Stimulated activated CD8-positive, alpha-beta memory T cell treated with anti-CD3 and anti-CD28 coated beads, Interleukin-4, amount 100 ng/mL, for 1 hour (primary cell): ENCODE results near the gene BLVRA.
"Not testable (repeated sequence)": the region's sequence is repeated elsewhere in the genome, so short reads cannot be mapped to it uniquely, and the experiment has no call there.

ENCODE experiments used
- DNase-seq, 2 donors: peaks; one replicate each; pipeline ENCODE4 v3.0.0-alpha.2; 2020; ENCODE audit warnings: low read depth in 2 of 2, low spot score in 1 of 2

BLVRA gene

DNA sequence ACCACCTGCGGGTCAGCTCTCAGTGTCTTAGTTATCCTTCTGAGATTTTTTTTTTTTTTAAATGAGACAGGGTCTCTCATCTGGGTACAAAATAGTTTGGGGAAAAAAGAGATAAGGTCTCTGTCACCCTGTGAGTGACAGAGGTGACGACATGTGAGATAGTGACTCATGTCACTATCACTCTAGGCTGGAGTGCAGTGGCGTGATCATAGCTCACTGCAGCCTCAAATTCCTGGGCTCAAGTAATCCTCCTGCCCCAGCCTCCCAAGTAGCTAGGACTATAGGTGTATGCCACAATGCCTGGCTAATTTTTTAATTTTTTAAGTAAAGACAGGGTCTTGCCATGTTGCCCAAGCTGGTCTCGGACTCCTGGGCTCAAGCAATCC is 10.4 kb downstream of the BLVRA start:
- DNase-seq: no peak

DNA sequence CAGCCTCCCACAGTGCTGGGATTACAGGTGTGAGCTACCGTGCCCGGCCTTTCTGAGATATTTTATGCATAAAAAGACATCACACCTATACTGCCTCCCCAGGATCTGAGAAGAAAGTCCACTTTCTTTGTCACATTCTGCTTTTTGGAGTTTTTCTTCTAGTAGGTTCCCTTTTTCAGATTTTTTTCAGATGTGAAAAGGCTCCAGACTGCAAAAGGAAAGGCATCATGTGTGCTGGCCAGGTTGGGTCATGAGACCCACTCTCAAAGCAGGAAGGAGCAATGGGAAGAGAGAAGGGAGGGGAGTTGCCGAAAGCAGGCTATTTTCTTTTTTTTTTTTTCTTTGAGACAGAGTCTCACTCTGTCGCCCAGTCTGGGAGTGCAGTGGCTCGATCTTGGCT is 10.8 kb downstream of the BLVRA start:
- no peak for DNase-seq

GRCh38 chr7:43769791-43770465 is 11.4 kb downstream of the BLVRA start:
- DNase-seq: no peak

DNA sequence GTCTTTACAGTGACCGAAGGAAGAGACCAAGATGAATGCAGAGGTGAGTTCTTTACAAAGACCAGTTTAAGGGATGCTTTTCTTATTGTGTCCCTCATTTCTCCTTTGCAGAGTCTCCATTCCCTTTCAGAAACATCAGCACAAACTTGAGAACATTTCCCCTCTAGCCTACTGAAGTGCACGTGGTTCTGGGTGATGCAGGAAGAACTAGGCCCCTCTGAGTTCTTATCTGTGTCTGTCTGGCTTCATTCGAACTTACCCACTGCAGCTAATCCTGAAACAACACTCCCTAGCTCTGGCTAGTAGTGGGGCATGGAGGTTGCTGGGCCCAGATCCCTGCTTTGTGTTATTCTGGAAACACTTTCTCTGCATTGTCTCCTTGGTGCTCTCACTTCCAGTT is 12.6 kb downstream of the BLVRA start:
- DNase-seq: no peak

DNA sequence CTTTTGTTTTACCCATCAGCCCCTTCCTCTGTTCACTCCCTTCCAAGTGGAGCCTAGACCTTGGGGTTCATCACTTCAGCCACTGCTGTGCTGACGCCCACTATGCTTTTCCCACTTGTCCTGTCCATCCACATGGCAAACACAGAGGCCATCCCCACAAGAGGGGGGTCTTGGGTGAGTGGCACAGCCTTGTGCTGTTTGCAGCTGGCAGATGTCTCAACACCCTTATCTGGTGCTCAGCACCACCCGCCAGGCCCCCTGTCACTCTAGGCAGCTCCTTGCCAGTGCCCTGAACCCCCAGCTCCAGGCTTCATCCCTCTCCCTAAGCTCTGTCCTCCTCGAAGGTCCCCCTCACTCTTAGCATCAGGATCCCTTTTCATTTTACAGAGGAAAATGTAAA is 13.1 kb downstream of the BLVRA start:
- DNase-seq: no peak

DNA sequence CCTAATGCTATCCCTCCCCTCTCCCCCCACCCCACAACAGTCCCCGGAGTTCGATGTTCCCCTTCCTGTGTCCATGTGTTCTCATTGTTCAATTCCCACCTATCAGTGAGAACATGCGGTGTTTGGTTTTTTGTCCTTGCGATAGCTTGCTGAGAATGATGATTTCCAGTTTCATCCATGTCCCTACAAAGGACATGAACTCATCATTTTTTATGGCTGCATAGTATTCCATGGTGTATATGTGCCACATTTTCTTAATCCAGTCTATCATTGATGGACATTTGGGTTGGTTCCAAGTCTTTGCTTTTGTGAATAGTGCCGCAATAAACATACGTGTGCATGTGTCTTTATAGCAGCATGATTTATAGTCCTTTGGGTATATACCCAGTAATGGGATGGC is 14.8 kb downstream of the BLVRA start:
- not testable (repeated sequence) for DNase-seq

DNA sequence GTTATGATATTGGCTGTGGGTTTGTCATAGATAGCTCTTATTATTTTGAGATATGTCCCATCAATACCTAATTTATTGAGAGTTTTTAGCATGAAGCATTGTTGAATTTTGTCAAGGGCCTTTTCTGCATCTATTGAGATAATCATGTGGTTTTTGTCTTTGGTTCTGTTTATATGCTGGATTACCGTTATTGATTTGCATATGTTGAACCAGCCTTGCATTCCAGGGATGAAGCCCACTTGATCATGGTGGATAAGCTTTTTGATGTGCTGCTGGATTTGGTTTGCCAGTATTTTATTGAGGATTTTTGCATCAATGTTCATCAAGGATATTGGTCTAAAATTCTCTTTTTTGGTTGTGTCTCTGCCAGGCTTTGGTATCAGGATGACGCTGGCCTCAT is 16.8 kb downstream of the BLVRA start:
- not testable (repeated sequence) for DNase-seq

GRCh38 chr7:43778293-43779044 is 20.0 kb downstream of the BLVRA start:
- DNase-seq: not testable (repeated sequence)

GRCh38 chr7:43779045-43779812 is 20.7 kb downstream of the BLVRA start:
- DNase-seq: no peak

DNA sequence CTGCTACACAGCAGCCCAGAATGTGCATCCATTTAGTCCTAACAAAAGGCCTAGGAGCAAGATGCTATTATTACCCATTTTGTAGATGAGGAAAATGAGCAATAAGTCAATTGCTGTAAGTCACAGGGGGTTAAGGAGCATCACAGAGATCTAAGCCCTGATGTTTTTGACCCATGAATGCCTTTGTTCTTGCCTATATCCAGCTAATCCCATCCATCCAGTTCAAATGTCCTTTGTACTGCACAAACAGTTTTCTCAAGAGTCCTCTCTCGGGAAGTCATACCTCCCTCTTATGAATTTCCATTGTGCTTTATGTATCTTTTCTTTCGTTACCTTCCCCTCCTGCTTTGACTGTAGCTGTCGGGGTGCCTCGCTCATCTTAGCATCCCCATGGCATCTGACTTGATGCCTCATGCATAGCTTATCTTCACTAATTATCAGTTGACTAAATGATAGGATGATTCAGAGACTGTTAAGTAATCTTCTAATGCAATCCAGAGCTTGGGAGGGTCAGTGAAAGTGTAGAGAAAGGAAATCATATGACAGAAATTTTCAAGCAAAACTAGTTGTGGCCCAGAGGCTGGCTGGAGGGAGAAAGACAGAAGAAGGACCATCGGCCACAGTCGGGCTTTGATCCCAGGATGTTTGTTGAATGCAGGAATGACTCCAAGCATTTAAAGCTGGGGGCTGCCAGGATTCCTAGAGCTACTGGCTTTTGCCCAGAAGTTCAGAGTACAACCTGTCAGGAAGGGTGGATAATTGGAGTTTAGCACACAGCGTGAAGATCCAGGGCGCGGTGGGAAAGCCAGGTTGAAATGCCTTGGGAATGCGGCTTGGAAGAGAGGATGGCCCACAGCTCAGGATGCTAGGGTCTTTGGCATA is 23.5 kb downstream of the BLVRA start:
- no peak for DNase-seq

- no peak for DNase-seq
Measured at GRCh38 chr7:43782768-43783555, 24.5 kb downstream of the BLVRA start.

DNA sequence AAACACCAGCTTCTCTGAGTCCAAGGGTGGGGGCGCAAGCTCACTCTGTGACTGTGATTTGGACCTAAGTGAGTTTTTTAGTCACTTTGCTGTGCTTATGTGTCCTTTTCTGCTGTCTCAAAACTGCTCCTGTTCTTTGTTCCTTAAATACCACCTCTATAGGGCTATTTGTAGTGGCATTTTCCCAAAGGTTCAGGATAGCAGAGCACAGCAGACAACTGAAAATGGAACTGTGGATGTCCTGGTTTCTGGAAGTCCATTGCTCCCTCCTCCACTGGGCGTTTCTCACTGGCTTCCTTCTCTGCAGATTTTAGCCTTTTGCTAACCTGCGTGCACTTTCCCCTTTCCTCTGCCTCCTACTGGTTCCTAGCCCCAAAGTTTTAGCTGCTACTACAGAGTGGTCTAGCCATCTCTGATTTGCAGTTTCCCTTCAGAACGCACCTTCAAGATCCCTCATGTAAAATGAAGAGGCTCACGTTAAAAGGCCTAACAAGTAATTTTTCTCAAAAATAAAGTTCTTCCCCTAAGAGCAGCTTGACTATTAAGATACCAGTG is 25.6 kb downstream of the BLVRA start:
- DNase-seq: no peak

DNA sequence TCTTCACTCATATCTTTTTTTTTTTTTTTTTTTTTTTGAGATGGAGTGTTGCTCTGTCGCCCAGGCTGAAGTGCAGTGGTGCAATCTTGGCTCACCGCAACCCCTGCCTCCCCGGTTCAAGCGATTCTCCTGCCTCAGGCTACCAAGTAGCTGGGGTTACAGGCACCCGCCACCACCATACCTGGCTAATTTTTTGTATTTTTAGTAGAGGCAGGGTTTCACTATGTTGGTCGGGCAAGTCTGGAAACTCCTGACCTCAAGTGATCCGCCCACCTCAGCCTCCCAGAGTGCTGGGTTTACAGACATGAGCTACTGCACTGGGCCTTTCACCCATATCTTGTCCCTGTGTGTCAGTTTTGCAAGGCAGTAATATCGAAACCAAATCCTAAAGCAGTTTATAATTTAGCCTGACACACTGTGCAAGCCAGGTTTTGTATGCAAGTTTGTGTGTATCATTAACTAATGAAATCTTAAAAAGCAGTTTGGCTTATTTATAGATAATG is 26.2 kb downstream of the BLVRA start:
- not testable (repeated sequence) for DNase-seq

DNA sequence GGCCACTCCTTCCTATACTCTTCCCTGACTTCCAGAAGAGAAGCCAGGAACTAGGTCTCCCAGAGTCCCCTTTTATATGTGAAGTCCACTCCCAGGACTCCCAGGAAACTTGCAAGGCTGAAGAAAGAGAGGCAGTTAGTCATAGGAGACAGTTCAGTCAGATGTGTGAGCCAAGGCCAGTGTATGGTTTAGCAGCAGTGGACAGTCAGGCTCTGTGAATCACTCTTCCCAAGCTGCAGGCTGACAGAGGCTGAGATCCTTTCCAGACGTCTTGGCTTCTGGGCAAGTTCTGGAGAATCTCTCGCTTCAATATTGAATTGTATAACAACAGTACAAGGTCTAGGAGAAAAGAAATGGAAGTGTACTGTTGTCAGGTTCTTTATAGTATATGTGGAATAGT is 26.9 kb downstream of the BLVRA start:
- no peak for DNase-seq

DNA sequence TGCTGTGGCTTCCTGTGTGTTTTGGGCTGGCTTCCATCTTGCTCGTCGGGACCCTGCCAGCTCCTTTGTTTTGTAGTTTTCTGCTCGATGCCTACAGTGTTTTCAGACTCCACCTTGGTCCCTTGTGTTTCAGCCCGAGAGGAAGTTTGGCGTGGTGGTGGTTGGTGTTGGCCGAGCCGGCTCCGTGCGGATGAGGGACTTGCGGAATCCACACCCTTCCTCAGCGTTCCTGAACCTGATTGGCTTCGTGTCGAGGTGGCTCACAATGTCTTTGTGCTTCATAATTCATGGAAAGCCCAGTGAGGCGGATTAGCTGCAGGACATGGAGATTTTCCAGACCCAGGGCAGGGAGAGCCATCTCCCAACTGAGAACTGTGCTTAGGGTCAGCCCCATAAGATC is 29.3 kb downstream of the BLVRA start:
- no peak for DNase-seq

DNA sequence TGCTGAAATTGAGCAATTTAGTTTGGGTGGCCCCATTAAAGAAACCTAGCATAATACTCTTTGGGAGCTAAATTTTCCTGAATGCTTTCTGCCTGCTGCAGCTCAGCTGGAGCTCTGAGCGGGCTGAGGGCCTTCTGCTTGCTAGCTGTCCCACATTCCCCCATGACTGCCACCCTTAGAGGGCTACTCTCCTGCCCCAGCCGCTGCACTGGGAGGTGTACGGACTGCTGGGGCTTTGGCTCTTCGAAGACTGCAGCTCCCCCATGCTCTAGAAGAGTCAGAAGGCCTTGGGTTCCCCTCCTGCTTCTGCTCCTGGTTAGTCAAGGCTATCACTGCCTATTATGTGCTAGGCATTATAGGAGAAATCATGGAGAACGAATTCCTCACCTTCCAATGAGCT is 31.5 kb downstream of the BLVRA start:
- no peak for DNase-seq

DNA sequence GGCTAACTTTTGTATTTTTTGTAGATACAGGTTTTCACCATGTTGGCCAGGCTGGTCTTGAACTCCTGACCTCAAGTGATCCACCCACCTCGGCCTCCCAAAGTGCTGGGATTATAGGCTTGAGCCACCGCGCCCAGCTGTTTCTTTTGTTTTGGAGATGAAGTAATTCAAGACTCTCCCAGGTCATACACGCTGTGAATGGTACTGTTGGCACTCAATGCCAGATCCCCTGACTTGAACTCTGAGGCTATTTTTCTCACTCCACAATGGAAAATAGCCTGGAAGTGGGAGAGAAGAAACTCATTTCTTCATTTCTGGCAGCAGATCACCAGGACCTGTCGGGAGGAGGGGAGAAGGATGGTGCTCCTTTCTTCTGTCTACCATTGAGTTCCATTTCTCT is 32.4 kb downstream of the BLVRA start:
- no peak for DNase-seq

GRCh38 chr7:43791665-43792064 is 33.2 kb downstream of the BLVRA start:
- DNase-seq: no peak

- DNase-seq: no peak
Measured at GRCh38 chr7:43792471-43793150, 34.1 kb downstream of the BLVRA start.
